ENCODE data around the gene IL10. TPM values are rescaled to one million over a fixed set of nuclear protein-coding genes. Genes with fewer than 3 reads are reported as not detected.
"Not testable (repeated sequence)": the region's sequence is repeated elsewhere in the genome, so short reads cannot be mapped to it uniquely, and the experiment has no call there.

IL10 gene
- total RNA-seq, 1 experiment from 2014 or later = not detected

- not testable (repeated sequence) for DNase-seq (ENCODE audit: low spot score)
These were observed 6.5 kb downstream of the IL10 start for GRCh38 chr1:206765771-206766170.

- DNase-seq (ENCODE audit: low spot score) = not testable (repeated sequence)
These were observed 9.4 kb downstream of the IL10 start for GRCh38 chr1:206762741-206763364.

- DNase-seq (ENCODE audit: low spot score) = no peak
These were observed 11.0 kb downstream of the IL10 start for GRCh38 chr1:206761159-206761768.

- no peak for DNase-seq (ENCODE audit: low spot score)
These were observed 11.7 kb downstream of the IL10 start for GRCh38 chr1:206760590-206760989.

- DNase-seq (ENCODE audit: low spot score) = no peak
These were observed 14.6 kb downstream of the IL10 start for GRCh38 chr1:206757524-206758266.

GRCh38 chr1:206754011-206754410 lies 18.3 kb downstream of the IL10 start:
- DNase-seq (ENCODE audit: low spot score) = no peak

GRCh38 chr1:206753141-206753540 lies 19.2 kb downstream of the IL10 start:
- DNase-seq (ENCODE audit: low spot score) = peak; percentile 35

- no peak for DNase-seq (ENCODE audit: low spot score)
These were observed 19.8 kb downstream of the IL10 start for GRCh38 chr1:206752481-206752880.

- no peak for DNase-seq (ENCODE audit: low spot score)
These were observed 20.4 kb downstream of the IL10 start for GRCh38 chr1:206751891-206752290.

GRCh38 chr1:206748348-206749030 lies 23.8 kb downstream of the IL10 start:
- no peak for DNase-seq (ENCODE audit: low spot score)

- DNase-seq (ENCODE audit: low spot score) = no peak
These were observed 27.0 kb downstream of the IL10 start for GRCh38 chr1:206745301-206745700.

GRCh38 chr1:206744683-206745082 lies 27.6 kb downstream of the IL10 start:
- DNase-seq (ENCODE audit: low spot score) = no peak

- no peak for DNase-seq (ENCODE audit: low spot score)
These were observed 29.4 kb downstream of the IL10 start for GRCh38 chr1:206742719-206743383.

- DNase-seq (ENCODE audit: low spot score) = no peak
These were observed 31.1 kb downstream of the IL10 start for GRCh38 chr1:206741142-206741701.

GRCh38 chr1:206739411-206740076 lies 32.8 kb downstream of the IL10 start:
- DNase-seq (ENCODE audit: low spot score) = no peak

- peak; percentile 33 for DNase-seq (ENCODE audit: low spot score)
These were observed 33.6 kb downstream of the IL10 start for GRCh38 chr1:206738370-206739366.

GRCh38 chr1:206737729-206738201 lies 34.5 kb downstream of the IL10 start:
- no peak for DNase-seq (ENCODE audit: low spot score)

- no peak for DNase-seq (ENCODE audit: low spot score)
These were observed 35.2 kb downstream of the IL10 start for GRCh38 chr1:206736878-206737728.
